CD4-positive, CD25-positive, alpha-beta regulatory T cell (primary cell): Measurements from ENCODE around the gene ADAMTS4. TPM values are rescaled to one million over a fixed set of nuclear protein-coding genes. Genes with fewer than 3 reads are reported as not detected.
A peak's percentile ranks its signal among the peaks of the same experiment; 100 is the strongest.

Source experiments
- ATAC-seq, 2 donors: fragments of 150-1000 bp; cut with Tn5 transposase; one replicate each; pipeline ENCODE4 v1.10.0; 2021; ENCODE audit warnings: low read depth in 2 of 2, moderate number of reproducible peaks in 2 of 2, moderate library complexity in 1 of 2
- DNase-seq, 3 donors: peaks; one replicate each; pipeline versions ENCODE4 v3.0.0 to v3.0.0-alpha.2; 2012 to 2022; ENCODE audit warnings: mixed read lengths in 1 of 3
- H3K27ac ChIP-seq: one replicate; pipeline ENCODE4 v1.7.0; 2013; ENCODE audit warnings: mild to moderate bottlenecking, low read length; ENCODE audit not compliant: insufficient read depth, poor library complexity, severe bottlenecking
- H3K27me3 ChIP-seq: one replicate; pipeline ENCODE4 v1.7.0; 2013; ENCODE audit warnings: low read length; ENCODE audit not compliant: control insufficient read depth, insufficient read depth
- H3K36me3 ChIP-seq: one replicate; pipeline ENCODE4 v1.7.0; 2013; ENCODE audit warnings: mild to moderate bottlenecking, low read length, moderate library complexity; ENCODE audit not compliant: control insufficient read depth, insufficient read depth
- H3K4me1 ChIP-seq: 2 replicates; pipeline ENCODE4 v1.7.0; 2013; ENCODE audit warnings: mild to moderate bottlenecking, low read length; ENCODE audit not compliant: insufficient read depth, control insufficient read depth, poor library complexity, severe bottlenecking
- H3K4me3 ChIP-seq: one replicate; pipeline ENCODE4 v1.7.0; 2013; ENCODE audit warnings: low read depth, mild to moderate bottlenecking, low read length, moderate library complexity
- H3K9me3 ChIP-seq, 2 experiments: 1 replicate in 1 of 2; 2 replicates in 1 of 2; pipeline ENCODE4 v1.7.0; 2013; ENCODE audit warnings: low read length in 2 of 2, mild to moderate bottlenecking in 1 of 2, moderate library complexity in 1 of 2; ENCODE audit not compliant: control insufficient read depth in 2 of 2
- H3K27ac Mint-ChIP-seq, 3 donors: one replicate each; pipeline ENCODE4 v1.8.0; 2020 to 2022; ENCODE audit warnings: mild to moderate bottlenecking in 3 of 3, mixed read lengths in 3 of 3, moderate library complexity in 2 of 3
- H3K27me3 Mint-ChIP-seq: one replicate; pipeline ENCODE4 v1.8.0; 2022; ENCODE audit warnings: mild to moderate bottlenecking, mixed read lengths
- H3K36me3 Mint-ChIP-seq: one replicate; pipeline ENCODE4 v1.8.0; 2020; ENCODE audit warnings: mixed read lengths
- H3K4me1 Mint-ChIP-seq, 4 donors: one replicate each; pipeline ENCODE4 v1.8.0; 2020 to 2022; ENCODE audit warnings: mixed read lengths in 4 of 4, mild to moderate bottlenecking in 1 of 4
- H3K4me3 Mint-ChIP-seq, 4 donors: one replicate each; pipeline ENCODE4 v1.8.0; 2020 to 2022; ENCODE audit warnings: mild to moderate bottlenecking in 4 of 4, mixed read lengths in 4 of 4, moderate library complexity in 3 of 4
- H3K9me3 Mint-ChIP-seq, 7 donors: one replicate each; pipeline ENCODE4 v1.8.0; 2020 to 2022; ENCODE audit warnings: mixed read lengths in 7 of 7, mild to moderate bottlenecking in 3 of 7, moderate library complexity in 2 of 7
- polyA plus RNA-seq, 4 donors: library from polyadenylated mRNA; unstranded; fragments of 300-500 nt; fragmentation: Illumina TruSeq; gene quantifications; one replicate each; pipeline ENCODE4 v1.2.3, GENCODE V29; 2021
- total RNA-seq: library from RNA; stranded (reverse); gene quantifications from one replicate; pipeline ENCODE4 v1.2.3, GENCODE V29; 2022

Gene ADAMTS4
- total and polyA plus RNA-seq, 5 donors from 2014 or later: 0.36 to 5.3 (median 0.88) TPM; not detected in 1

- Histone ChIP-seq H3K4me3 (no peak overlapping the region), H3K27me3 (no peaks in the 10 kb centered on the region), H3K27ac (no peak overlapping the region), H3K36me3 (no peaks in the 10 kb centered on the region), H3K4me1 (peaks cover 45% of the 10 kb centered on the region), H3K9me3 (no peaks in the 10 kb centered on the region)
- no peaks in the 10 kb centered on the region for H3K9me3 Mint-ChIP-seq
- ATAC-seq (no peak), DNase-seq (no peak)
- no peaks in the 10 kb centered on the region for H3K27me3 Mint-ChIP-seq
- peak overlapping the region; percentile 4 to 71 (median 69) for H3K27ac Mint-ChIP-seq
- H3K36me3 Mint-ChIP-seq: peaks cover 3% of the 10 kb centered on the region
- no peak overlapping the region for H3K4me3 Mint-ChIP-seq
- H3K4me1 Mint-ChIP-seq: peaks cover 7 to 53% (median 30%) of the 10 kb centered on the region in 4 donors
Measured at GRCh38 chr1:161191971-161192370, 6.9 kb downstream of the ADAMTS4 start.

- no peaks in the 10 kb centered on the region for H3K27me3 Mint-ChIP-seq
- peak overlapping the region in 1 of 3 donors; percentile 35 for H3K27ac Mint-ChIP-seq
- Histone ChIP-seq H3K9me3 (no peaks in the 10 kb centered on the region), H3K27me3 (no peaks in the 10 kb centered on the region), H3K27ac (no peak overlapping the region), H3K4me1 (peaks cover 54% of the 10 kb centered on the region), H3K4me3 (no peak overlapping the region), H3K36me3 (no peaks in the 10 kb centered on the region)
- H3K4me1 Mint-ChIP-seq: peaks cover 8 to 63% (median 32%) of the 10 kb centered on the region in 4 donors
- no peaks in the 10 kb centered on the region for H3K9me3 Mint-ChIP-seq
- DNase-seq (no peak), ATAC-seq (no peak)
- no peak overlapping the region for H3K4me3 Mint-ChIP-seq
- H3K36me3 Mint-ChIP-seq: peaks cover 3% of the 10 kb centered on the region
Measured at GRCh38 chr1:161190962-161191521, 7.8 kb downstream of the ADAMTS4 start.

- Mint-ChIP-seq H3K27me3 (no peaks in the 10 kb centered on the region), H3K9me3 (no peaks in the 10 kb centered on the region), H3K27ac (peak overlapping the region; percentile 60 to 92 (median 78)), H3K4me1 (peaks cover 17 to 68% (median 44%) of the 10 kb centered on the region in 4 donors), H3K36me3 (peaks cover 3% of the 10 kb centered on the region), H3K4me3 (peak overlapping the region in 1 of 4 donors; percentile 48)
- no peak for ATAC-seq
- Histone ChIP-seq H3K4me3 (no peak overlapping the region), H3K4me1 (peaks cover 71% of the 10 kb centered on the region), H3K27ac (peak overlapping the region; percentile 80), H3K9me3 (no peaks in the 10 kb centered on the region), H3K36me3 (no peaks in the 10 kb centered on the region), H3K27me3 (no peaks in the 10 kb centered on the region)
- DNase-seq: no peak
Measured at GRCh38 chr1:161189036-161189435, 9.8 kb downstream of the ADAMTS4 start.

- peaks cover 78% of the 10 kb centered on the region for H3K4me1 ChIP-seq
- H3K4me3 ChIP-seq: no peak overlapping the region
- H3K36me3 ChIP-seq: no peaks in the 10 kb centered on the region
- no peak for ATAC-seq
- Mint-ChIP-seq H3K4me1 (peaks cover 17 to 74% (median 47%) of the 10 kb centered on the region in 4 donors), H3K27me3 (no peaks in the 10 kb centered on the region), H3K9me3 (no peaks in the 10 kb centered on the region), H3K27ac (peak overlapping the region; percentile 80 to 98 (median 92)), H3K36me3 (peaks cover 3% of the 10 kb centered on the region), H3K4me3 (peak overlapping the region in 2 of 4 donors; percentile 48 to 55)
- no peaks in the 10 kb centered on the region for H3K9me3 ChIP-seq
- H3K27me3 ChIP-seq: no peaks in the 10 kb centered on the region
- DNase-seq: no peak
- peak overlapping the region; percentile 80 for H3K27ac ChIP-seq
Measured at GRCh38 chr1:161188381-161188780, 10.5 kb downstream of the ADAMTS4 start.

GRCh38 chr1:161187311-161187710 is 11.5 kb downstream of the ADAMTS4 start:
- ATAC-seq (no peak), DNase-seq (no peak)
- peak overlapping the region in 3 of 4 donors; percentile 39 to 89 (median 45) for H3K4me3 Mint-ChIP-seq
- H3K4me1 ChIP-seq: peaks cover 81% of the 10 kb centered on the region
- H3K27me3 Mint-ChIP-seq: no peaks in the 10 kb centered on the region
- H3K9me3 ChIP-seq: no peaks in the 10 kb centered on the region
- no peaks in the 10 kb centered on the region for H3K36me3 Mint-ChIP-seq
- H3K27me3 ChIP-seq: no peaks in the 10 kb centered on the region
- H3K9me3 Mint-ChIP-seq: peaks cover 0 to under 1% (median 0%) of the 10 kb centered on the region in 7 donors
- H3K27ac ChIP-seq: peak overlapping the region; percentile 80
- H3K4me1 Mint-ChIP-seq: peaks cover 15 to 74% (median 47%) of the 10 kb centered on the region in 4 donors
- no peaks in the 10 kb centered on the region for H3K36me3 ChIP-seq
- H3K27ac Mint-ChIP-seq: peak overlapping the region; percentile 94 to 97 (median 95)
- H3K4me3 ChIP-seq: peak overlapping the region; percentile 34

- DNase-seq (peak in 1 of 3 donors; percentile 55), ATAC-seq (no peak)
- Histone ChIP-seq H3K4me1 (peaks cover 87% of the 10 kb centered on the region), H3K36me3 (no peaks in the 10 kb centered on the region), H3K27ac (peak overlapping the region; percentile 80), H3K9me3 (no peaks in the 10 kb centered on the region), H3K27me3 (no peaks in the 10 kb centered on the region), H3K4me3 (peak overlapping the region; percentile 65)
- H3K4me1 Mint-ChIP-seq: peaks cover 17 to 79% (median 52%) of the 10 kb centered on the region in 4 donors
- peak overlapping the region; percentile 82 to 89 (median 88) for H3K4me3 Mint-ChIP-seq
- peaks cover 0 to 1% (median 0%) of the 10 kb centered on the region in 7 donors for H3K9me3 Mint-ChIP-seq
- peak overlapping the region; percentile 94 to 97 (median 95) for H3K27ac Mint-ChIP-seq
- no peaks in the 10 kb centered on the region for H3K36me3 Mint-ChIP-seq
- no peaks in the 10 kb centered on the region for H3K27me3 Mint-ChIP-seq
Measured at GRCh38 chr1:161185732-161186311, 13.0 kb downstream of the ADAMTS4 start.

GRCh38 chr1:161185282-161185682 is 13.6 kb downstream of the ADAMTS4 start:
- DNase-seq: peak; percentile 68 to 95 (median 87)
- Histone ChIP-seq H3K27me3 (no peaks in the 10 kb centered on the region), H3K4me3 (peak overlapping the region; percentile 65), H3K9me3 (no peaks in the 10 kb centered on the region), H3K27ac (peak overlapping the region; percentile 80), H3K36me3 (no peaks in the 10 kb centered on the region), H3K4me1 (peaks cover 89% of the 10 kb centered on the region)
- no peaks in the 10 kb centered on the region for H3K36me3 Mint-ChIP-seq
- H3K9me3 Mint-ChIP-seq: peaks cover 0 to 1% (median 0%) of the 10 kb centered on the region in 7 donors
- peaks cover 17 to 85% (median 57%) of the 10 kb centered on the region in 4 donors for H3K4me1 Mint-ChIP-seq
- H3K4me3 Mint-ChIP-seq: peak overlapping the region; percentile 82 to 89 (median 88)
- H3K27ac Mint-ChIP-seq: peak overlapping the region; percentile 94 to 97 (median 95)
- ATAC-seq: peak; percentile 66 to 70
- H3K27me3 Mint-ChIP-seq: no peaks in the 10 kb centered on the region
